ENCODE measurements around the gene ZFHX3.
A peak's percentile ranks its signal among the peaks of the same experiment; 100 is the strongest.

Gene ZFHX3

DNA sequence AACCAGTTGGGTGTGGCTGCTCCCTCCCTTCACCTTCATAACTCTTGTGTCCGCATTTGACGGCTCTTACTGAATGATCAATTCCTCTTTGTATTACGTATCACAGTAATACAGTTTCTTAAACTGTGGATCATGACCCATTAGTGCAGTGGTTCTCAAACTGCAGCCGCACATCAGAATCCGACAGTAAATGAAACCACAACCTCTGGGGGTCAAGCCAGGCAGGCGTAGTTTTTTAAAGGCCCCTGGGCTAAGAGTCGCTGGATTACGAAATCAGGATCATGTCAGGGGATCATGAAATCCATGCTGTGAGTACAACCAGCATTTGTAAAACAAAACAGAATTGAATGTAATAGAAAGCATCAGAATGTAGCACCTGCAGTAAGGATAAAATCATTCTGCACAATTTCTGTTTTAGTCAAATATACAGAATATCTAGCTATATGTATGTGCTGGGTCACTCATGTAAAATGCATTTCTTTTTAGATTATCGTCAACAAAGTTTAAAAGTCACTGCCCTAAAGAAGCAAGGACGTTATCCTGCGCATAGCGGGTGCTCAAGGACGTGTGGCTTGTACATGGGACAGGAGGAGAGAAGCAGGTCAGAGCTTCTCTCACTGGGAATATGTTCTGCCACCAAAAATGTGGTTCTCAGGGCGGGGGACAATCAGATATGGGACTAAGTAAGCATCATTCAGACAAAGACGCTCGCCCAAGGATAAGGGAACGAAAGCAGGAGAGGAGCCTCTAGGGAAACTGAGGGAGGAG is 113.1 kb downstream of the ZFHX3 start:
- no peak for DNase-seq (ENCODE audit: low spot score)

DNA sequence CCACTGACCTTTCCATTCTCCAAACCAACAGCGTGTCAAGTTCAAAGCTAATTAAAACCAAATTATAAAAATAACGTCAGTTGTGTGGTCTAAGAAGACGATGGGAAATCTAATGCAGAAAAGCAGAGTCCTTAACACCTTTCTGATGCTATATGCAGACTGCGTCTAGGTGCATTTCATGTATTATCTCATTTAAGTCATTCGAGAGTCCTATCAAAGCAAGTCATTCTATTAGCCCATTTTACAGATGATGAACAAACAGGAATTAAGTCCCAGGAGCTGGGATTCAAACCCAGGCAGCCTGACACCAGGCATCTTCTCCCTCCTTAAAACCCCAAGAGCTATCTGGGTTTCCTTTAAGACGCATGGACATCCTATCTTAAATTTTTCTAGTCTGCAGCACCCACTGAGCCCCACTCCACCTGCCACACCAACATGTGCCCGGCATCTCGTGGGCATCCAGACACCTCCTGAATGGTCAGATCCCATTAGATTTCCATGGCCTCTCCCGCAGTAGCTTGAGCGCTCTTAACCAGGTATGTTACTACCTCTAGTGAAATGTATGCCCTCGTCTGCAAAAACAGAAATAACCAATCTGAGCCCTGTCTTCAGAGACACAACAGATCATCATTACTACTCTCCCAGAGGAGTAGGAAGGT is 115.1 kb downstream of the ZFHX3 start:
- no peak for DNase-seq (ENCODE audit: low spot score)

- no peak for DNase-seq (ENCODE audit: low spot score)
Observed at GRCh38 chr16:72932050-72932449, 115.9 kb downstream of the ZFHX3 start.

GRCh38 chr16:72930396-72930795 is 117.5 kb downstream of the ZFHX3 start:
- DNase-seq (ENCODE audit: low spot score) = no peak

DNA sequence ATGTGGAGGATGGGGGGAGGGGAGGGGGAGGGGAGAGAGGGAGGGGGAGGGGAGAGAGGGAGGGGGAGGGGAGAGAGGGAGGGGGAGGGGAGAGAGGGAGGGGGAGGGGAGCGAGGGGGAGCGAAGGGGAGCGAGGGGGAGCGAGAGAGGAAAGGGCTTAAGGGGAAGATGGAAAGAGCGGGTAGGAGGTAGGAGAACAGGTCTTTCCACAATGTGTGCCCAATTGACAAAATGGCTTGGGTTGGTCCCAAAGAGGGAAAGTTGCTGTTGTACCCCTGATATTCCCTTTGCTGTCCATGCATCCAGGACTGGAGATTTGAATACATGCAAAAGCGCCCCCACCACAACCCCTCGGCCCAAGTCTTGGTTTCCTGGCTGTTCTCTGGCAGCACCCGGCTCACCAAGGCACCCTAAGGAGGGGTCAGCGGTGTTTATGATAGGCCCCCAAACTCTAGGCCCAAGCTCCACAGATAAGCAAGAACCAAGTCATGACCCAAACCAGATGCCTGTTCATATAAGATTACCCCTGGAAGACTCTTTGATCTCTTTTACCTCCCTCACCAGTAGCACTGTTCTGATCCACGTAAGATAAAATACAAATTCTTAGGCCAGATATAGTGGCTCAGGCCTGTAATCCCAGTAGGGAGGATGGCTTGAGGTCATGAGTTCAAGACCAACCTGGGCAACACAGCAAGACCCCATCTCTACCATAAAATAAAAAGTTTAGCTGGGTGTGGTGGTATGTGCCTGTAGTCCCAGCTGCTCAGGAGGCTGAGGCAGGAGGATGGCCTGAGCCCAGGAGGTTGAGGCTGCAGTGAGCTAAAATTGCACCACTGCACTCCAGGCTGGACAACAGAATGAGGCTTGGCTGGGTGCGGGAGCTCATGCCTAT is 119.6 kb downstream of the ZFHX3 start:
- DNase-seq (ENCODE audit: low spot score) = no peak

DNA sequence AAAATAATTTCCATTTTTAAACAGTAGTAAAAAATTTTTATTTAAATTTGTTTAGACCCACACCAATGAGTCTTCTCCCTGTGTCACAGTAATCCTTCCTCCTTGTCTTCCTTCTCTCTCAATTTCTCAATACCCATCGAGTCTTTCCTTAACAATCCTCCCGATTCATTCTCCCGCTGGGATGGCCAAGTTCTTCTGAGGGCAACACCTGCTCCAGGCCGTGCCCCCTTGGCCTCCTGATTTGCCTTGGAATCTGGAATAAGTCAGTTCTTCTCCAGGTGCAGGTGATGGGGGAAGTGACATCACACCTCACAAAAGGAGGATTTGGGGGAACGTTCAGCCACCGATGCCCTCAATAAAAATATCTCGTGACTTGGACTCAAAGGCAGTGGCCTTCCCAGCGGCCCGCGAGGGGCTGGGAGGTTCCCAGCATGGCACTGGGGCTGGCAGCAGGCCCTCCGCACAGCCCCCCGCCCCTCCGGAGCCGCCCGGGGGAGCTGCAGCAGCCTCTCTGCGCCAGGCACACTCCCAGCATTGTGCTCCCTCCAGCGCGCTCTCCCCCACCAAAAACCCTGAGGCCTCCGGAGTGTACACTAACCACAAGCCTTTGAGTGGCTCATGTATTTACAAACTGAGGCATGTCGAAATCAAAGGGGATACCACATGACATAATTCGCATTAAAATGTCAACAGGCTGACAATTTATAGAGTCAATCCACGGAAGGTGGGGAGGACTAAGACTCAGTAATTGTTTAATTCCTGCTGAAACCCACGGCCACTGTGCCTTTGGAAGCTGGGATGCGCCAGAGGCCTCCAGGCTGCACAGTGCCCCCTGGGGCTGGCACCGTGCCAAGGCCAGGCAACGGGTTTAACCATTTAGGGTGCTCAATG is 120.5 kb downstream of the ZFHX3 start:
- no peak for DNase-seq (ENCODE audit: low spot score)

DNA sequence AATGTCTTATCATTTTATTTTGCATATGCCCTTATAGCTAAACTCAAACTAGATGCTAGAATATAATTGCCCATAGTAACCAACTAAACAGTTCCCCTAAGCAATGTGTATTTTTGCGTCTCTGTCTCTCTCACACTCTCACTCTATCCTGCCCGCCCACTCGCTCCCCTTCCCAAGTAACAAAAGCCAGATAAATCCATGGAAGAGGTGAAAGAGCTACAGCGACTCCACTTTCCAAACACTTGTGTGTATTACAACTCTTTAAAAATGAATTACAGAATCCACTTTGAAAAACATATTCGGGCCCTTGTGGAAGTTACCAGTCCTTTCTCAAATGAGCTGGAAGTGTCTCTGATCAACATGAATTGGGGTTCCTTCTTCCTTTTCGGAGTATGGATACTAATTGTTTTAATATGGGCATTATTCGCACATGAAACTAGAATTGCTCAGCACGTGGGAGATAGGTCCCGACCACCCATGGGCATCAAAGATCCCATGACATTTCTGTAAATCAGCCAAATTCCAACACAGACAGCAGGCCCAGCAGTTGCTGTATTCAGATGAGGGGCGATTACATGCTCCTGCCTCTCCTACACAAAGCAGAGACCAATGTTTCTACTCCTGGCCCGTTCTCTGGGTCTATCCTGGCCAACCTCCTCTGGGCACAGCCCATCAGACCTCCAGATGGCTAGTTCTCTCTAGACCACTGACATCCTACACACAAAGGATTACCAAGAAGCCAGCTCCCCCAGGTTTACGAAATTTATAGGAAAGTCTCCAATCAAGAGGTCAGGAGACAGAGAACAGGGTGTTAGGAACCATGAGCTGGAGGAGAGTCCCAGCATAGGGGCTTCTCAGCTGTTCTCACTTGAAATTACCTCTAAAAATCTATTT is 121.5 kb downstream of the ZFHX3 start:
- DNase-seq (ENCODE audit: low spot score) = no peak

GRCh38 chr16:72925631-72925979 is 122.3 kb downstream of the ZFHX3 start:
- DNase-seq (ENCODE audit: low spot score) = no peak

DNA sequence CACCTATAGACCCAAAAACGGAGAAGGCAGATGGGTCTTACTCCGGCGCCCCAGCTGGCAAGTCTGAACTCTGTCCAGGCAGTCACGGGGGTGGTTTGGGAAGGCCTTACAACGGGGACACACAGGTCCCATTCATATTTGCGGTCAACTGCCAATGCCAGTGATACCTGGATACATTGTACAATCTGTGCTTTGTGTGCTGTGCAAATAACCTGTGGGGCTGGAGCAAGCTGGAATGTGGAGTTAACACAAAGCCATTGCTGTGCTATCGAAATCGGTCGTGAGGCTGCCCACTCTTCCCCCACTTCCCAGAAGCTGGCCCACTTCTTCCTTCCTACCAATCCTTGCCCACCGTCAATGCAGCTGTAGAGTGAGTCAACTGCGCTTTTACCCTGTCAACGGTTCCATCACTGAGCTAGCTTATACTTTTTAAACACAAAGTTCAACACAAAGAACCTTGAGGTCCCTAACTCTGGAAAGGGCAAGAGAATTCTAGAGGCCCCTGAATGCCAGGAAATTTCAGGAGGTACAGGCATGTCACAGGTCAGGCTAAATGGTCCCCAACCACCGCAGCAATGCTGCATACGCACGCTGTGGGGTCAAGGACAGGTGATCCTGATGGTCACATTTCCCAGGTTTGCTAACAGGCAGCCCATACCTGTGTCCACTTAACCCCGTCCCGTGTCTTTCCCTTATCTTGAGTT is 122.8 kb downstream of the ZFHX3 start:
- DNase-seq (ENCODE audit: low spot score) = no peak

GRCh38 chr16:72924537-72924926 is 123.4 kb downstream of the ZFHX3 start:
- DNase-seq (ENCODE audit: low spot score) = no peak

GRCh38 chr16:72923757-72924156 is 124.2 kb downstream of the ZFHX3 start:
- DNase-seq (ENCODE audit: low spot score) = no peak

DNA sequence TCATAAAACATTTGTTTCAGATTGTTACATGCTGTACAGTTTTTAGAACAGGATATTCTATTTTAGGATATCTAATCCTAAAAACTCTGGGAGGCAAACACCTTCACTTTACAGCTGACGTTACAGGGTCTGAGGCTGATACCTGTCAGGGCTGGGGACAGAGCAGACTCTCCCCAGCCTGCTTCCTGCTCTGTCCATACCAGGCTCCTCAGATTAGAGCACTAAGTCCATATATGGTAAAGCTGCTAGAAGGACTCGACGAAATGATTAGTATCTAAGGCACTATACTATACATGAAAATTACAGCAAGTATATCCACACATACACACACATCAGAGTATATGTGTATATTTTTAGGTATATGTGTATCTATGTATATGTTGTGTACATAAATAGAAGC is 125.2 kb downstream of the ZFHX3 start:
- peak; percentile 60 for DNase-seq (ENCODE audit: low spot score)

DNA sequence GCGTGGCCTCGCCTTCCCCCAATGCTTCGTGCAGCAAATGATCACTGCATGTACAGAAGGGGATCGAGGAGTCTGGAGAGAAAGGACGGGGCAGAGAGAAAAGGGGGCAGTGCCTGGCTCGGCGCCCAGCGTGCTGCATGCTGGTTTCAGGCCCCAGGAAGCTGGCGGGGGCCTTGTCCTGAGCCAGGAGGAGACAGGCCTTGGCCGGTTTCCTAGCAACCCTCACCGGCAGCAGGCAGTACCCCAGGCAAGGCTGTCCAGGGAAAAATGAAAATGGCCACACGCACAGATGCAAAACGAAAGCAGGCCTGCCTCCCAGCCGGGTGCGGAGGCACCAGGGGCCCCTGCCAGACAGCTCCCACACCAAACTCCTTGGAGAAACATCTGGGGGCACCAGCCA is 126.3 kb downstream of the ZFHX3 start:
- DNase-seq (ENCODE audit: low spot score) = peak; percentile 38

DNA sequence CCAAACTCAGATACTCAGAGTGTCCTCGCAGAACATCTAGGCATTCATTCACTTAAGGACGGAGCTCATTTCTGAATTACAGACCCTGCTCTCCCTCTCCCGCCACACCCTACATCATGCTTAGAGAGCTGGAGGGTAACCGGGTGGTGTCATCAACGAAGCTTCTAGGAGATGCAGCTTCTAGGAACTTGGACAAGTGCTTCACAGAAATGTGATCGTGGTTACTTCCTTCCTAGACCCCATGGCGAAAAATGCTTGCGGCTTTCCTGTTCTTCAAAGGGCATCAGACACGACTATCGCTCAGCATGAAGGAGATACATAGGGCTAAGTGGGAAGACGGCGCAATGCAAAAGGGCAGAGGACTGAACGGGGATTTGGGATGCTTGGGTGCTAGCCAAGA is 126.8 kb downstream of the ZFHX3 start:
- no peak for DNase-seq (ENCODE audit: low spot score)

DNA sequence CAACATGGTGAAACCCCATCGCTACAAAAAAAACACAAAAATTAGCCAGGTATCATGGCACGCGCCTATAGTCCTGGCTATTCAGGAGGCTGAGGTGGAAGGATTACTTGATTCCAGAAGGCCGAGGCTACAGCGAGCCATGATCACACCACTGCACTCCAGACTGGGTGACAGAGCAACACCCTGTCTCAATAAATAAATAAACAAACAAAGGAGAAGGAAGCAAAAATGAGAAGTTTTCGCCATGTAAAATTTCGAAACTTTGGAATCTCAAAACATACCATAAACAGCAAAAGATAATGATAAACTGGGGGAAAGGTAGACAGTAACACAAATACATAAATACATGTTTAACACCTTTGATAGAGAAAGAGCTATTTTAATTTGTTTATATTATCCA is 130.9 kb downstream of the ZFHX3 start:
- DNase-seq (ENCODE audit: low spot score) = no peak

DNA sequence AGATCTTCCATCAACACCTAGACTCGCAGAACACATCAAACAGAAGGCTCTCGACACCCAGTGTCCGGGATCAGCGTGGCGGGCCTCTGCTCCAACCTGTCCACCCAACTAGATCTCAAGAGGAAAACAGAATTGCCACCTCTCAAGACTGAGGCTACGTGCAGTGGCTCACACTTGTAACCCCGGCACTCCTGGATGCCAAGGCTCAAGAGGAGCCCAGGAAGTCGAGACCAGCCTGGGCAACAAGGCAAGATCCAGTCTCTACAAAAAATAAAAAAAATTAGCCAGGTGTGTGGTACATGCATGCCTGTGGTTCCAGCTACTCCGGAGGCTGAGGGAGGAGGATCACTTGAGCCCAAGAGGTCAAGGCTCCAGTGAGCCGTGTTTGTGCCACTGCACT is 132.6 kb downstream of the ZFHX3 start:
- DNase-seq (ENCODE audit: low spot score) = no peak

GRCh38 chr16:72913551-72913950 is 134.4 kb downstream of the ZFHX3 start:
- DNase-seq (ENCODE audit: low spot score) = no peak

GRCh38 chr16:72911971-72912370 is 136.0 kb downstream of the ZFHX3 start:
- DNase-seq (ENCODE audit: low spot score) = no peak

DNA sequence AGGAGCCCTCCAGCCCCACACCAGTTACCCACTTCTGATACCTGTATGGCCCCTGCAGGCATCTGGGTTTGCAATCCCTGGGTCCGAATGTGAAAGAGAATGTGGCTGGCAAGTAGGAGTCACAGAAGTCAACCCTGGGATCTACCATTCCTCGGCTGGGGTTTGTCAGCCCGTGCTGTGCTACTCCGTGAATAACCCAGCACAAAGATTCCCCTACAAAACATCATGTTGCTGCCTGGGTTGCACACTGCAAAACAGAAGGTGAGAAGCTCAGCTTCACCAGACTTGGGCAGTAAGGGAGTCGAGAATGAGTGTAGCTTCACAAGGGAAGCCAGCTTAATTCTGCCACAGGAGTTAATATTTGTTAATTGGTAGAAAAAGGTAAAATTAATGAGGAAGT is 137.1 kb downstream of the ZFHX3 start:
- no peak for DNase-seq (ENCODE audit: low spot score)

GRCh38 chr16:72910381-72910780 is 137.5 kb downstream of the ZFHX3 start:
- no peak for DNase-seq (ENCODE audit: low spot score)
